KOPT-K1 (cell line): Measurements from ENCODE around the gene CACYBP.

Experiments
- H3K27ac ChIP-seq: fragments of 200-600 bp; sonication (generic); 2 replicates; pipeline ENCODE4 v1.5.1; 2016; ENCODE audit warnings: antibody characterized with exemption, mild to moderate bottlenecking, low read depth, low read length; ENCODE audit not compliant: poor library complexity, severe bottlenecking
- H3K36me3 ChIP-seq: fragments of 200-600 bp; sonication (generic); 2 replicates; pipeline ENCODE4 v1.5.1; 2017; ENCODE audit warnings: antibody characterized with exemption, mild to moderate bottlenecking, low read length, moderate library complexity; ENCODE audit not compliant: insufficient read depth
- H3K9me3 ChIP-seq: fragments of 200-600 bp; sonication (generic); 2 replicates; pipeline ENCODE4 v1.5.1; 2017; ENCODE audit warnings: antibody characterized with exemption, low read length, mild to moderate bottlenecking; ENCODE audit not compliant: insufficient read depth, poor library complexity, severe bottlenecking

Gene CACYBP

GRCh38 chr1:174966008-174966572, 33.7 kb upstream of the CACYBP start:
- H3K9me3 ChIP-seq, result no peaks in the 10 kb centered on the region
- H3K27ac ChIP-seq, result no peak overlapping the region
- H3K36me3 ChIP-seq, result no peaks in the 10 kb centered on the region

- no peaks in the 10 kb centered on the region for H3K9me3 ChIP-seq
- no peaks in the 10 kb centered on the region for H3K36me3 ChIP-seq
- peak overlapping the region; percentile 55 for H3K27ac ChIP-seq
Measured at GRCh38 chr1:174967845-174968705, 31.7 kb upstream of the CACYBP start.

GRCh38 chr1:174968750-174969244, 30.9 kb upstream of the CACYBP start:
- Histone ChIP-seq H3K36me3 (no peaks in the 10 kb centered on the region), H3K9me3 (no peaks in the 10 kb centered on the region), H3K27ac (peak overlapping the region; percentile 55)

- no peaks in the 10 kb centered on the region for H3K9me3 ChIP-seq
- no peak overlapping the region for H3K27ac ChIP-seq
- no peaks in the 10 kb centered on the region for H3K36me3 ChIP-seq
Measured at GRCh38 chr1:174969977-174970376, 29.8 kb upstream of the CACYBP start.

GRCh38 chr1:174971466-174971865, 28.3 kb upstream of the CACYBP start:
- no peaks in the 10 kb centered on the region for H3K36me3 ChIP-seq
- no peak overlapping the region for H3K27ac ChIP-seq
- no peaks in the 10 kb centered on the region for H3K9me3 ChIP-seq

- no peak overlapping the region for H3K27ac ChIP-seq
- no peaks in the 10 kb centered on the region for H3K36me3 ChIP-seq
- H3K9me3 ChIP-seq, result no peaks in the 10 kb centered on the region
Measured at GRCh38 chr1:174971902-174972301, 27.8 kb upstream of the CACYBP start.

GRCh38 chr1:174974711-174975119, 25.0 kb upstream of the CACYBP start:
- Histone ChIP-seq H3K9me3 (no peaks in the 10 kb centered on the region), H3K27ac (no peak overlapping the region), H3K36me3 (no peaks in the 10 kb centered on the region)

GRCh38 chr1:174975764-174976163, 24.0 kb upstream of the CACYBP start:
- Histone ChIP-seq H3K27ac (no peak overlapping the region), H3K36me3 (no peaks in the 10 kb centered on the region), H3K9me3 (no peaks in the 10 kb centered on the region)

- Histone ChIP-seq H3K36me3 (no peaks in the 10 kb centered on the region), H3K9me3 (no peaks in the 10 kb centered on the region), H3K27ac (no peak overlapping the region)
Measured at GRCh38 chr1:174976436-174977108, 23.2 kb upstream of the CACYBP start.

GRCh38 chr1:174982971-174983689, 16.6 kb upstream of the CACYBP start:
- Histone ChIP-seq H3K27ac (no peak overlapping the region), H3K36me3 (0 out of 2 replicates have a peak, but pooled peaks cover 3% of the 10 kb centered on the region), H3K9me3 (peaks cover 11% of the 10 kb centered on the region)

GRCh38 chr1:174984952-174985351, 14.8 kb upstream of the CACYBP start:
- Histone ChIP-seq H3K9me3 (peaks cover 11% of the 10 kb centered on the region), H3K27ac (no peak overlapping the region), H3K36me3 (0 out of 2 replicates have a peak, but pooled peaks cover 3% of the 10 kb centered on the region)

- H3K27ac ChIP-seq, result no peak overlapping the region
- peaks cover under 1% of the 10 kb centered on the region for H3K9me3 ChIP-seq
- H3K36me3 ChIP-seq, result no peaks in the 10 kb centered on the region
Measured at GRCh38 chr1:174988539-174988938, 11.2 kb upstream of the CACYBP start.

GRCh38 chr1:174988986-174989385, 10.8 kb upstream of the CACYBP start:
- no peaks in the 10 kb centered on the region for H3K36me3 ChIP-seq
- no peaks in the 10 kb centered on the region for H3K9me3 ChIP-seq
- no peak overlapping the region for H3K27ac ChIP-seq

- Histone ChIP-seq H3K27ac (peak overlapping the region; percentile 59), H3K9me3 (no peaks in the 10 kb centered on the region), H3K36me3 (no peaks in the 10 kb centered on the region)
Measured at GRCh38 chr1:174989536-174990220, 10.1 kb upstream of the CACYBP start.
